Effector memory CD4-positive, alpha-beta T cell (primary cell): ENCODE measurements around the gene RPSA.
"Not testable (repeated sequence)": the region's sequence is repeated elsewhere in the genome, so short reads cannot be mapped to it uniquely, and the experiment has no call there.

Experiments used
- DNase-seq, 3 donors: peaks; one replicate each; pipeline ENCODE4 v3.0.0-alpha.2; 2020
- H3K27ac ChIP-seq: 2 replicates; pipeline ENCODE4 v1.7.0; 2013; ENCODE audit warnings: mild to moderate bottlenecking, low read length, moderate library complexity; ENCODE audit not compliant: insufficient read depth, poor library complexity, severe bottlenecking
- H3K27me3 ChIP-seq: replicated peaks from 2 replicates; pipeline ENCODE4 v1.7.0; 2013; ENCODE audit warnings: mild to moderate bottlenecking, low read length; ENCODE audit not compliant: insufficient read depth, control insufficient read depth, poor library complexity, severe bottlenecking
- H3K36me3 ChIP-seq: 2 replicates; pipeline ENCODE4 v1.7.0; 2013; ENCODE audit warnings: mild to moderate bottlenecking, low read length, moderate library complexity; ENCODE audit not compliant: control insufficient read depth, insufficient read depth
- H3K4me1 ChIP-seq: 2 replicates; pipeline ENCODE4 v1.7.0; 2013; ENCODE audit warnings: low read length, mild to moderate bottlenecking; ENCODE audit not compliant: control insufficient read depth, insufficient read depth, poor library complexity, severe bottlenecking
- H3K4me3 ChIP-seq: 2 replicates; pipeline ENCODE4 v1.7.0; 2013; ENCODE audit warnings: low read length, low read depth, mild to moderate bottlenecking; ENCODE audit not compliant: insufficient read depth, poor library complexity, severe bottlenecking
- H3K9me3 ChIP-seq: 2 replicates; pipeline ENCODE4 v1.7.0; 2013; ENCODE audit warnings: mild to moderate bottlenecking, low read length, moderate library complexity; ENCODE audit not compliant: control insufficient read depth

RPSA gene

DNA sequence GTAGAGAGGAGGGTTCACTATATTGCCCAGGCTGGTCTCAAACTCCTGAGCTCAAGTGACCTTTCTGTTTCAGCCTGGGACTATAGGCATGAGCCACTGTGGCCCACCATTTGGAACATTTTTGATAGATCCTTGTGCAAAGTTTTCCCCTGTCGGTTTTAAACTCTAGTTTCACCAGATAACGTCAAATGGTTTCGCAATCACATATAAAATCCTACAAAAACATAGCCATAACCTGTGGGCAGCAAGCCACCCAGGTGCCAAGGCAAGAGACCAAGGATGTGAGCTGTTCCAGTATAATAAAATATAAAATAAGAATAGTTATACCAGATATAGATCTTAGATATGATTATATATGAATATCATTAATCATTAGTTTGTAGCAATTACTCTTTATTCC lies 10.5 kb downstream of the RPSA start:
- not testable (repeated sequence) for H3K27me3 ChIP-seq, H3K4me3 ChIP-seq, H3K9me3 ChIP-seq, DNase-seq, H3K4me1 ChIP-seq, H3K27ac ChIP-seq
- peaks cover 24% of the 10 kb centered on the region for H3K36me3 ChIP-seq

DNA sequence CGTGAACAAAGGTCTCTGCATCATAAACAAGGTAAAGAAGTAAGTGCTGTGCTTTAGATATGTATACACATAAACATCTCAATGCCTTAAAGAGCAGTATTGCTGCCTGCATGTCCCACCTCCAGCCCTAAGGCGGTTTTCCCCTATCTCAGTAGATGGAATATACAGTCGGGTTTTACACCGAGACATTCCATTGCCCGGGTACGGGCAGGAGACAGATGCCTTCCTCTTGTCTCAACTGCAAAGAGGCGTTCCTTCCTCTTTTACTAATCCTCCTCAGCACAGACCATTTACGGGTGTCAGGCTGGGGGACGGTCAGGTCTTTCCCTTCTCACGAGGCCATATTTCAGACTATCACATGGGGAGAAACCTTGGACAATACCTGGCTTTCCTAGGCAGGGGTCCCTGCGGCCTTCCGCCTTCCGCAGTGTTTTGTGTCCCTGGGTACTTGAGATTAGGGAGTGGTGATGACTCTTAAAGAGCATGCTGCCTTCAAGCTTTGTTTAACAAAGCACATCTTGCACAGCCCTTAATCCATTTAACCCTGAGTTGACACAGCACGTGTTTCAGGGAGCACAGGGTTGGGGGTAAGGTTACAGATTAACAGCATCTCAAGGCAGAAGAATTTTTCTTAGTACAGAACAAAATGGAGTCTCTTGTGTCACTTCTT lies 12.2 kb downstream of the RPSA start:
- H3K4me3 ChIP-seq, H3K9me3 ChIP-seq, DNase-seq, H3K36me3 ChIP-seq, H3K4me1 ChIP-seq, H3K27ac ChIP-seq, H3K27me3 ChIP-seq: not testable (repeated sequence)

DNA sequence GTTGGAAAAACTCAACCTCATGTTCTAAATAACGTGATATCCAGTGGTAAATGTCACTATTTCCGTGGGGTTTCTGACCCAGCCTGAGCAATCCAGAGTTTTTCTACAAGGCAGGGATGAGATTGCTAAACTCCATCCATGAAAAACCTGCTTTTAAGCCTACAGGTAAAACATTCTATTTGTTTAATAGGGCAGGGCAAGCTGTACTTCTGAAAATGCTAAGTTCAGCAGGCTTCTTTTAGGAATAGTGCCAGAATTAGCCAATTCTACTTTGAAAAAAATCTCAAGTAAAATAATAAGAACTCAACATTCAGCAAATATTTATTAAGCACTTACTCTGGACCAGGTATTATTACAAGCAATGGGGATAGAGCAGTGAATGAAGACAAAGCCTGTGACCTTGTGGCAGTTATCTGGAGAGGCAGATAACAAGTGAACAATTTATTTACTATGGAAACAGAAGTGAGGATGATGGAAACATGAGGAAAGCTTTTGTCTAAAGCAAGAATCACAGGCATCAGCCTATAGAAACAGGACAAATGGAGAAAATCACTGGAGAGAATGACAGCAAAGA lies 13.3 kb downstream of the RPSA start:
- Histone ChIP-seq H3K36me3 (no peaks in the 10 kb centered on the region), H3K9me3 (no peaks in the 10 kb centered on the region), H3K27me3 (no peaks in the 10 kb centered on the region), H3K27ac (no peak overlapping the region), H3K4me3 (no peak overlapping the region), H3K4me1 (no peaks in the 10 kb centered on the region)
- no peak for DNase-seq

DNA sequence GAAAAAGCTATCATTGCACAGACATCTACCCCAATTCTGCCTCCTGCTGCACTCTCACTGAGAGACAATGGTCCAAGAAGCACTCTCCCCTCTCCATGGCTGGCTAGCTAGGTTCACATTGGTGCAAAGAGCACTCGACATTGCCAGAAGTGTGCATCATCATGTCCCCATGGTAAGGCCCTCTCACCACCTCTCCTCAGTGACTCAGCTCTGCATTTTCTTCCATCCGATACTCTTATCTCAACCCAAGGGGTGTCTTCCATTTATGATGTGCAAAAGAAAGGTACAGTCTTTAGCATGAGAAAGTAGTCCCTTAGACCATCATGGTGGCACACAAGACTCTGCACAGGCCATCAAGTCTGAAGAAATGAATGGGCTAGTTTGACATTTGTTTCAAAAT lies 14.0 kb downstream of the RPSA start:
- Histone ChIP-seq H3K27me3 (no peaks in the 10 kb centered on the region), H3K4me1 (no peaks in the 10 kb centered on the region), H3K9me3 (no peaks in the 10 kb centered on the region), H3K36me3 (no peaks in the 10 kb centered on the region), H3K4me3 (no peak overlapping the region), H3K27ac (no peak overlapping the region)
- no peak for DNase-seq

DNA sequence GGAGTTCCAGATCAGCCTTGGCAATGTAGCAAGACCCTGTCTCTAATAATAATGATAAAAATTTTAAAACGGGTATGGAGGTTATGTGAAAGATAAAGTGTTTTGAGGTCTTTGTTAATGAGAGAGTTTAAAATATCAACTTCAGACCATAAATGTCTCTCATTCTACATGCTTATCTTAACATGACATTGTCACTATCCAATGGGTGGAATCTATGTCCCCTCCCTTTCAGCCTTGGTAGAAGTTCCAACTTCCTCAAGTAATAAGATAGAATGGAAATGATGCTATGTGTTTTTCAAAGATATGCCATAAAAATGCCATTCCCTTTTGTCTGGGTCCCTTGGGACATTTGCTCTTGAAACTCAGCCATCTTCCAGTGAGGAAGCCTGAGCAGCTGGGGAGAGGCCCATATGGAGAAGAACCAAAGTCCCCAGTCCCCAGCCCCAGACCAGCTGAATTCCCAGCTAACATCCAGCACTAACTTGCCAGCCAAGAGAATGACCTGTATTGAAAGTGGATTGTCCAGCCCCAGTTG lies 17.0 kb downstream of the RPSA start:
- no peak overlapping the region for H3K27ac ChIP-seq
- H3K4me3 ChIP-seq: no peak overlapping the region
- DNase-seq: no peak

DNA sequence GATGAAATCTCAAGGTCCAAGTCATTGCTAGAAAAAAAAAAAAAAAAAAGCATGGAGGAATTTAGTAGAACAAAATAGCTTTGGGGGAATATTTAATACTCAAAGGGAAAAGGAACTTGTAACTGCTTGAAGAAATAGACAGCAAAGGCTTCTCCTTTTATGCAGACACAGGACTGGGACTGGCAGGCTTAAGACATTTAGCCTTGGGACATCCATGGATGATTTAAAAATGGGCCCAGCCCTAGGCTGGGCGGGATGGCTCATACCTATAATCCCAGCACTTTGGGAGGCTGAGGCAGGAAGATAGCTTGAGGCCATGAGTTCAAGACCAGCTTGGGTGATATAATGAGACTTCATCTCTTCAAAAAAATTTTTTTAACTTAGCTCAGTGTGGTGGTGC lies 19.8 kb downstream of the RPSA start:
- no peak for DNase-seq
- no peak overlapping the region for H3K4me3 ChIP-seq
- H3K36me3 ChIP-seq: no peaks in the 10 kb centered on the region
- no peak overlapping the region for H3K27ac ChIP-seq
- no peaks in the 10 kb centered on the region for H3K4me1 ChIP-seq
- no peaks in the 10 kb centered on the region for H3K27me3 ChIP-seq
- H3K9me3 ChIP-seq: no peaks in the 10 kb centered on the region

More for the DNA sequence above, 17.0 kb downstream of the RPSA start:
- H3K9me3 ChIP-seq: no peaks in the 10 kb centered on the region
- H3K27me3 ChIP-seq: no peaks in the 10 kb centered on the region
- H3K4me1 ChIP-seq: no peaks in the 10 kb centered on the region
- no peaks in the 10 kb centered on the region for H3K36me3 ChIP-seq

DNA sequence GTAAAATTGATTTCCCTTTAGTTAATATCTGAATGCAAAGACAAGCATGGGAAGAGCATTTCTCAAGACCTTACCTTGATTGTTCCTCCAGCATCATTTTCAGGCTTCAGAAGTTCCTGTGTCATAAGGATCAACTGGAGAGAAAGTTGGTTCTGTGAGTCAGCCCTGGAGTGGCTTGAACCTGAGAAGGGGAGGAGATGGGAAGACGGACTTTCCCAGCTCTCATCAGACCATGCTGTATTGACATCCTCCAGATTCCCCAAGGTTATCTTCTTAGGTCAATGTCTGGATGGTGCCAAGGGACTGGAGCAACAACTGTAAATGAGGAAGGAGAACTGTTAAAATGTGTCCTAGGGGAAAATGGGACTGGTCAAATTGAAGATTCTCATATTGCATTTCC lies 21.0 kb downstream of the RPSA start:
- Histone ChIP-seq H3K9me3 (no peaks in the 10 kb centered on the region), H3K36me3 (no peaks in the 10 kb centered on the region), H3K27ac (no peak overlapping the region), H3K4me1 (no peaks in the 10 kb centered on the region), H3K4me3 (no peak overlapping the region), H3K27me3 (no peaks in the 10 kb centered on the region)
- no peak for DNase-seq

DNA sequence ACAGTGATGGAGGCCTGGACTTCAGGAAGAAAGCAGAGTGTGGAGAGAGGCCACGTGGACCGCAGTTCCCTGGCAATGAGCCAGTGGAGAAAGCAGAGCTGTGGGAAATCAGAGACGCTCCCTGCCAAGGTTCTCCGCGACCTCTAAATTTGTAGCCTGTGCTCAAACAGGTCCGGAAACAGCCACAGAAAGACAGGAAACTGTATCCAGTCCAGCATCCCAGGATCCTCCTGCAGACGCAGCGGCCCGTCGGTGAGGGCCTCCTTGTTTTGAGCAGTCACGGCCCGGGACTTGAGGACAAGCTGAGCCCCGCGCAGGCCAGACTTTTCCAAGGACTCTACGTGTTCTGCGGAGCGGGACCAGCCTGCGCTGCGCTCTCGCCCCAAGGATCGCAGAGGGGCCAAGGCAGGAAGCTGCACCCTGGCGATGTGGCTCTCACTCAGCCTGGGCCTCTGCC lies 22.3 kb downstream of the RPSA start:
- Histone ChIP-seq H3K27me3 (no peaks in the 10 kb centered on the region), H3K4me1 (no peaks in the 10 kb centered on the region), H3K9me3 (no peaks in the 10 kb centered on the region), H3K27ac (no peak overlapping the region), H3K4me3 (no peak overlapping the region), H3K36me3 (no peaks in the 10 kb centered on the region)
- DNase-seq: no peak

DNA sequence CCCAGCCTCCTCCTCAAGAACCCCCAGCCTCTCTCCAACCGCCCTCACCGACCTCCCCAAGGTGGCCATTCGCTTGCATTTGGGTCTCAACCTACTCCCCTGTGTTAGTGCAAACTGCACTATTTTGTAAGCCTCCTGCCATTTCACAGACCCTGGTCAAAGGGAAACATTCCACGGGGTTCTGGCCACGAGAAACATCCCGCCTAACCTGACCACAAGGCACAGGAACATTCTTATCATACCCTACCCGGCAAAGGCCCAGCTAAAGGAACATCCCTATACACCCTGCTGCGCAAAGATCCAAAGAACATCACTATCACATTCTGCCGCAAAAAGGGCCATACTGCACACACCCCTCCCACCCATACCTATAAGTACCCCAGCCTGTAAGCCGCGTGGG lies 22.9 kb downstream of the RPSA start:
- H3K4me1 ChIP-seq: no peaks in the 10 kb centered on the region
- H3K36me3 ChIP-seq: no peaks in the 10 kb centered on the region
- H3K4me3 ChIP-seq: no peak overlapping the region
- no peak for DNase-seq
- no peaks in the 10 kb centered on the region for H3K9me3 ChIP-seq
- H3K27me3 ChIP-seq: no peaks in the 10 kb centered on the region
- no peak overlapping the region for H3K27ac ChIP-seq

DNA sequence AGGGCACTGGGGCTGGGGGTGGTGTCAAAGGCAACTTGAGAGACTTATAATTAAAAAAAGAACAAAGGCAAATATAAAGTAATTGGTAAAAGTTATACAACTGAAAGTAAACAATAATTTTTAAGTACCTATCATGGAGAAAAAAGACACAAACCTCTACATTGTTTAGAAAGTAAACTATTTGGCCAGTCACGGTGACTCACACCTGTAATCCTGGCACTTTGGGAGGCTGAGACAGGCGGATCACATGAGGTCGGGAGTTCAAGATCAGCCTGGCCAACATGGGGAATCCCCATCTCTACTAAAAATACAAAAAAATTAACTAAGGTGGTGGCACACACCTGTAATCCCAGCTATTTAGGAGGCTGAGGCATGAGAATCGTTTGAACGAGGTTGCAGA lies 25.8 kb downstream of the RPSA start:
- no peaks in the 10 kb centered on the region for H3K27me3 ChIP-seq
- no peak overlapping the region for H3K4me3 ChIP-seq
- H3K9me3 ChIP-seq: no peaks in the 10 kb centered on the region

More for the DNA sequence above, 25.8 kb downstream of the RPSA start:
- DNase-seq: no peak
- no peak overlapping the region for H3K27ac ChIP-seq
- H3K4me1 ChIP-seq: no peaks in the 10 kb centered on the region
- no peaks in the 10 kb centered on the region for H3K36me3 ChIP-seq
